DMS53 treated with DMSO at 0.1 percent for 48 hours (cell line): ENCODE results near the gene DGKG.

Experiments used
- DNase-seq: peaks from one replicate; lab custom pipeline; 2025; ENCODE audit not compliant: unreplicated experiment; lab: John Stamatoyannopoulos, UW

The DGKG gene

GRCh38 chr3:186117521-186118134 lies 244.4 kb downstream of the DGKG start:
- no peak for DNase-seq

GRCh38 chr3:186115239-186115996 lies 246.6 kb downstream of the DGKG start:
- DNase-seq, result no peak

- no peak for DNase-seq
Measured at GRCh38 chr3:186110975-186111974, 250.8 kb downstream of the DGKG start.

GRCh38 chr3:186109897-186110803 lies 251.9 kb downstream of the DGKG start:
- peak; percentile 24 for DNase-seq

- DNase-seq, result peak; percentile 95
Measured at GRCh38 chr3:186108941-186109865, 252.8 kb downstream of the DGKG start, which contains the start of gene ETV5. ETV5 (minus strand) TSS chr3:186109089; CDS start chr3:186105868, 3,221 bp downstream.

GRCh38 chr3:186108106-186108940 lies 253.7 kb downstream of the DGKG start:
- DNase-seq, result no peak

GRCh38 chr3:186107215-186108105 lies 254.6 kb downstream of the DGKG start:
- peak; percentile 33 for DNase-seq

GRCh38 chr3:186105543-186105942 lies 256.5 kb downstream of the DGKG start:
- no peak for DNase-seq

- no peak for DNase-seq
Measured at GRCh38 chr3:186102687-186103086, 259.3 kb downstream of the DGKG start.

GRCh38 chr3:186100398-186100797 lies 261.6 kb downstream of the DGKG start:
- DNase-seq, result no peak

GRCh38 chr3:186099178-186099577 lies 262.9 kb downstream of the DGKG start:
- DNase-seq, result peak; percentile 2

- no peak for DNase-seq
Measured at GRCh38 chr3:186098740-186099139, 263.3 kb downstream of the DGKG start.

GRCh38 chr3:186097663-186098451 lies 264.2 kb downstream of the DGKG start:
- DNase-seq, result peak; percentile 65

GRCh38 chr3:186097317-186097662 lies 264.7 kb downstream of the DGKG start:
- no peak for DNase-seq
